GM21381 (cell line): ENCODE data around the gene SRC.

Experiments used
- ATAC-seq: cut with Tn5 transposase; IDR thresholded peaks from one replicate; pipeline ENCODE4 v1.9.1; 2021; ENCODE audit warnings: mild to moderate bottlenecking, moderate library complexity; ENCODE audit not compliant: unreplicated experiment

The SRC gene

GRCh38 chr20:37348792-37349516, 3.0 kb downstream of the SRC start:
- ATAC-seq = no peak

- no peak for ATAC-seq
These were observed 3.9 kb downstream of the SRC start for GRCh38 chr20:37349517-37350491.

GRCh38 chr20:37350649-37351574, 5.0 kb downstream of the SRC start:
- no peak for ATAC-seq

- no peak for ATAC-seq
These were observed 6.0 kb downstream of the SRC start for GRCh38 chr20:37351689-37352607.

- no peak for ATAC-seq
These were observed 6.7 kb downstream of the SRC start for GRCh38 chr20:37352608-37352980.

GRCh38 chr20:37353285-37353849, 7.4 kb downstream of the SRC start:
- no peak for ATAC-seq

GRCh38 chr20:37354210-37355195, 8.6 kb downstream of the SRC start:
- ATAC-seq = no peak

GRCh38 chr20:37355252-37356180, 9.6 kb downstream of the SRC start:
- ATAC-seq = no peak

- no peak for ATAC-seq
These were observed 10.4 kb downstream of the SRC start for GRCh38 chr20:37356387-37356786.

GRCh38 chr20:37356961-37357371, 11.0 kb downstream of the SRC start:
- ATAC-seq = no peak

GRCh38 chr20:37357481-37358365, 11.8 kb downstream of the SRC start:
- ATAC-seq = no peak

GRCh38 chr20:37358366-37359150, 12.6 kb downstream of the SRC start:
- no peak for ATAC-seq

- ATAC-seq = no peak
These were observed 13.4 kb downstream of the SRC start for GRCh38 chr20:37359331-37359730.

GRCh38 chr20:37359836-37360235, 13.9 kb downstream of the SRC start:
- no peak for ATAC-seq

- ATAC-seq = no peak
These were observed 14.6 kb downstream of the SRC start for GRCh38 chr20:37360391-37361115.
